Gastrocnemius medialis (tissue), 4 donors: ENCODE measurements around the gene OLFML2A.

Experiments used
- CTCF ChIP-seq, 5 experiments: fragments of 450-650 bp in 3 of 5; fragments of 200-600 bp in 2 of 5; sonication (generic) in 2 of 5; IDR thresholded peaks in 4 of 5; conservative IDR thresholded peaks in 1 of 5; 1 replicate in 4 of 5; 2 replicates in 1 of 5; pipeline ENCODE4 v1.5.1; 2016 to 2019; ENCODE audit warnings: antibody characterized with exemption in 5 of 5, mild to moderate bottlenecking in 3 of 5, moderate library complexity in 3 of 5
- POLR2A ChIP-seq, 2 donors: fragments of 450-650 bp; IDR thresholded peaks; one replicate each; pipeline ENCODE4 v1.6.1; 2017; ENCODE audit warnings: antibody characterized with exemption in 2 of 2, mild to moderate bottlenecking in 2 of 2, moderate library complexity in 2 of 2

GRCh38 chr9:124830593-124830992 is 53.7 kb downstream of the OLFML2A start:
- no peak for TF ChIP-seq CTCF (IDR thresholded peaks at IDR 0.05 in 4 of 5, conservative IDR thresholded peaks at IDR 0.05 in 1 of 5)
- no peak for TF ChIP-seq POLR2A (IDR thresholded peaks at IDR 0.05)
